Omental fat pad (tissue), 4 donors: ENCODE measurements around the gene TDRD7. TPM values are rescaled to one million over a fixed set of nuclear protein-coding genes. Genes with fewer than 3 reads are reported as not detected.

Experiments
- ATAC-seq: fragments of 150-250 bp; one replicate; pipeline ENCODE4 v1.9.1; 2016; ENCODE audit warnings: mild to moderate bottlenecking, moderate library complexity; ENCODE audit not compliant: low FRiP score
- DNase-seq: peaks from one replicate; pipeline ENCODE4 v3.0.0-alpha.2; 2019; ENCODE audit warnings: low spot score
- CTCF ChIP-seq, 3 donors: fragments of 450-650 bp; IDR thresholded peaks; one replicate each; pipeline ENCODE4 v1.5.1; 2016 to 2017; ENCODE audit warnings: antibody characterized with exemption in 3 of 3, mild to moderate bottlenecking in 3 of 3, moderate library complexity in 2 of 3
- total RNA-seq, 4 donors: library from RNA; depleted of rRNA; stranded (reverse); fragments of >200 nt; gene quantifications; one replicate each; pipeline ENCODE4 v1.1.0, GENCODE V29; 2016

The TDRD7 gene
- total RNA-seq, 4 donors from 2014 or later: 8.0 to 18.1 (median 11.1) TPM

- TF ChIP-seq CTCF (IDR thresholded peaks at IDR 0.05): no peak
- ATAC-seq (peak; percentile 88), DNase-seq (no peak)
These were observed 107.0 kb downstream of the TDRD7 start for GRCh38 chr9:97518909-97519307.

GRCh38 chr9:97519441-97519970 lies 107.6 kb downstream of the TDRD7 start:
- ATAC-seq (no peak), DNase-seq (no peak)
- TF ChIP-seq CTCF (IDR thresholded peaks at IDR 0.05): no peak

GRCh38 chr9:97521576-97522333 lies 109.9 kb downstream of the TDRD7 start:
- DNase-seq: no peak
- ATAC-seq: no peak

GRCh38 chr9:97524424-97524823 lies 112.5 kb downstream of the TDRD7 start:
- TF ChIP-seq CTCF (IDR thresholded peaks at IDR 0.05): no peak
- ATAC-seq: no peak
- no peak for DNase-seq

More at GRCh38 chr9:97521576-97522333, 109.9 kb downstream of the TDRD7 start:
- no peak for TF ChIP-seq CTCF (IDR thresholded peaks at IDR 0.05)

- no peak for DNase-seq
- no peak for TF ChIP-seq CTCF (IDR thresholded peaks at IDR 0.05)
- no peak for ATAC-seq
These were observed 113.6 kb downstream of the TDRD7 start for GRCh38 chr9:97525451-97525850.

GRCh38 chr9:97526895-97527575 lies 115.1 kb downstream of the TDRD7 start:
- TF ChIP-seq CTCF (IDR thresholded peaks at IDR 0.05): no peak
- ATAC-seq: no peak
- DNase-seq: no peak
